PC-3 (cell line): ENCODE results near the gene SPATA6L. TPM values are rescaled to one million over a fixed set of nuclear protein-coding genes. Genes with fewer than 3 reads are reported as not detected.

Experiments
- ATAC-seq: fragments of 200-7000 bp; cut with Tn5 transposase; 2 replicates; pipeline ENCODE4 v1.9.1; 2020; ENCODE audit warnings: mild to moderate bottlenecking, moderate library complexity
- BruUV-seq: library from RNA; stranded (reverse); fragments of 400-500 nt; replicated peaks from 2 replicates; lab custom pipeline; 2021; lab: Mats Ljungman, UMichigan
- CTCF ChIA-PET: fragments of 300-600 bp; sonication (Branson Sonifier 250); formaldehyde crosslinking; loops from one replicate; lab custom pipeline; 2022; ENCODE audit warnings: antibody characterized with exemption; lab: Charles Lee
- POLR2A ChIA-PET: fragments of 300-600 bp; sonication (Branson Sonifier 250); formaldehyde crosslinking; loops from one replicate; lab custom pipeline; 2022; ENCODE audit warnings: antibody characterized with exemption; ENCODE audit not compliant: unreplicated experiment; lab: Charles Lee
- DNase-seq: peaks from one replicate; pipeline ENCODE4 v3.0.0-alpha.2; 2015
- H2AFZ ChIP-seq: fragments of 300-600 bp; sonication (generic); 2 replicates; pipeline ENCODE4 v1.6.0; 2016; ENCODE audit warnings: antibody characterized with exemption, low read length
- H3F3A ChIP-seq: fragments of 300-600 bp; sonication (generic); one replicate; pipeline ENCODE4 v1.6.0; 2017; ENCODE audit warnings: antibody characterized with exemption, low read length, control low read depth, mild to moderate bottlenecking; ENCODE audit not compliant: unreplicated experiment
- H3K27ac ChIP-seq: fragments of 300-600 bp; sonication (generic); 2 replicates; pipeline ENCODE4 v1.5.1; 2016; ENCODE audit warnings: mild to moderate bottlenecking, low read length
- H3K27me3 ChIP-seq: fragments of 300-600 bp; sonication (generic); 2 replicates; pipeline ENCODE4 v1.6.1; 2016; ENCODE audit warnings: low read length, mixed read lengths
- H3K36me3 ChIP-seq: fragments of 300-600 bp; sonication (generic); 2 replicates; pipeline ENCODE4 v1.6.1; 2016; ENCODE audit warnings: low read depth, mixed run types, low read length, mixed read lengths
- H3K4me1 ChIP-seq: fragments of 300-600 bp; sonication (generic); 2 replicates; pipeline ENCODE4 v1.5.1; 2016; ENCODE audit warnings: low read length; ENCODE audit not compliant: insufficient read depth
- H3K4me2 ChIP-seq: fragments of 300-600 bp; sonication (generic); 2 replicates; pipeline ENCODE4 v1.6.0; 2016; ENCODE audit warnings: low read length
- H3K4me3 ChIP-seq: fragments of 300-600 bp; sonication (generic); 2 replicates; pipeline ENCODE4 v1.5.1; 2016; ENCODE audit warnings: mild to moderate bottlenecking, low read length, mixed read lengths
- H3K79me2 ChIP-seq: fragments of 300-600 bp; sonication (generic); 2 replicates; pipeline ENCODE4 v1.6.1; 2017; ENCODE audit warnings: low read length, mixed read lengths
- H3K9ac ChIP-seq: fragments of 300-600 bp; sonication (generic); 2 replicates; pipeline ENCODE4 v1.6.0; 2016; ENCODE audit warnings: mild to moderate bottlenecking, low read length
- H3K9me2 ChIP-seq: fragments of 300-600 bp; sonication (generic); replicated peaks from 2 replicates; pipeline ENCODE4 v1.6.1; 2016; ENCODE audit warnings: mixed run types, low read length, mixed read lengths
- H3K9me3 ChIP-seq: fragments of 300-600 bp; sonication (generic); 2 replicates; pipeline ENCODE4 v1.6.1; 2016; ENCODE audit warnings: low read length, mixed read lengths
- H4K20me1 ChIP-seq: fragments of 300-600 bp; sonication (generic); 2 replicates; pipeline ENCODE4 v1.6.1; 2016; ENCODE audit warnings: low read length, mixed read lengths
- EZH2 ChIP-seq: fragments of 300-600 bp; sonication (generic); IDR thresholded peaks from one replicate; pipeline ENCODE4 v1.6.1; 2017; ENCODE audit warnings: antibody characterized with exemption, mild to moderate bottlenecking, low read length; ENCODE audit not compliant: unreplicated experiment
- EZH2phosphoT487 ChIP-seq: fragments of 300-600 bp; sonication (generic); IDR thresholded peaks from 2 replicates; pipeline ENCODE4 v1.6.1; 2018; ENCODE audit warnings: mild to moderate bottlenecking, antibody characterized with exemption, low read length, borderline replicate concordance
- intact Hi-C: fragments of 100-400 bp; cut with micrococcal nuclease; formaldehyde crosslinking; loops from 2 replicates; pipeline ENCODE4 v1.9.0; 2023
- total RNA-seq: library from RNA; depleted of rRNA; stranded (reverse); fragments of >200 nt; gene quantifications from 2 replicates; pipeline ENCODE4 v1.2.3, GENCODE V29; 2014
- TF ChIP-seq, protein P1 (sequence below): fragments of 300-600 bp; sonication (generic); conservative IDR thresholded peaks from 2 replicates; pipeline ENCODE4 v1.5.1; 2017; ENCODE audit warnings: antibody characterized with exemption, low read depth, mild to moderate bottlenecking, low read length

Gene SPATA6L
- total RNA-seq, 1 experiment from 2014 or later, result not detected

- no peak overlapping the region for H3K27ac ChIP-seq
- POLR2A ChIA-PET, result no interaction called here
- no peak for ATAC-seq
Observed at GRCh38 chr9:4663956-4664355, 2.3 kb downstream of the SPATA6L start.

GRCh38 chr9:4662989-4663792 is 3.1 kb downstream of the SPATA6L start:
- peaks cover 52% of the 10 kb centered on the region for H3K4me1 ChIP-seq
- ATAC-seq, result no peak
- intact Hi-C loops, result loop anchor here (1.0 to 5.0 kb wide), 3 partner anchors 16 to 171 kb away; partner anchors contain the start of genes AK3, CDC37L1 and SLC1A1
- no peaks in the 10 kb centered on the region for H3K9me2 ChIP-seq
- H3K27ac ChIP-seq, result peak overlapping the region; percentile 48
- ChIA-PET CTCF (no interaction called here), POLR2A (interaction anchor here (0.6 kb wide), 1 partner anchor 553 kb away, joined by 3 read pairs; no protein-coding TSS in a partner anchor)
- no peaks in the 10 kb centered on the region for H3K27me3 ChIP-seq
- H3K4me3 ChIP-seq, result peak overlapping the region; percentile 92
- no peaks in the 10 kb centered on the region for H3K9me3 ChIP-seq
- TSS peak; percentile 36 for BruUV-seq
- peak overlapping the region; percentile 91 for H3K4me2 ChIP-seq
- H4K20me1 ChIP-seq, result peaks cover 4% of the 10 kb centered on the region; the same call in 1 of the 2 replicates
- H3K36me3 ChIP-seq, result no peaks in the 10 kb centered on the region
- H3F3A ChIP-seq, result no peaks in the 10 kb centered on the region
- peaks cover 36% of the 10 kb centered on the region for H3K79me2 ChIP-seq
- H3K9ac ChIP-seq, result peak overlapping the region; percentile 87
- no peak for TF ChIP-seq EZH2phosphoT487
- no peak for TF ChIP-seq EZH2
- TF ChIP-seq, protein P1, sequence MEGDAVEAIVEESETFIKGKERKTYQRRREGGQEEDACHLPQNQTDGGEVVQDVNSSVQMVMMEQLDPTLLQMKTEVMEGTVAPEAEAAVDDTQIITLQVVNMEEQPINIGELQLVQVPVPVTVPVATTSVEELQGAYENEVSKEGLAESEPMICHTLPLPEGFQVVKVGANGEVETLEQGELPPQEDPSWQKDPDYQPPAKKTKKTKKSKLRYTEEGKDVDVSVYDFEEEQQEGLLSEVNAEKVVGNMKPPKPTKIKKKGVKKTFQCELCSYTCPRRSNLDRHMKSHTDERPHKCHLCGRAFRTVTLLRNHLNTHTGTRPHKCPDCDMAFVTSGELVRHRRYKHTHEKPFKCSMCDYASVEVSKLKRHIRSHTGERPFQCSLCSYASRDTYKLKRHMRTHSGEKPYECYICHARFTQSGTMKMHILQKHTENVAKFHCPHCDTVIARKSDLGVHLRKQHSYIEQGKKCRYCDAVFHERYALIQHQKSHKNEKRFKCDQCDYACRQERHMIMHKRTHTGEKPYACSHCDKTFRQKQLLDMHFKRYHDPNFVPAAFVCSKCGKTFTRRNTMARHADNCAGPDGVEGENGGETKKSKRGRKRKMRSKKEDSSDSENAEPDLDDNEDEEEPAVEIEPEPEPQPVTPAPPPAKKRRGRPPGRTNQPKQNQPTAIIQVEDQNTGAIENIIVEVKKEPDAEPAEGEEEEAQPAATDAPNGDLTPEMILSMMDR, result no peak
- DNase-seq, result peak; percentile 29
- peak overlapping the region; percentile 85 for H2AFZ ChIP-seq

More at GRCh38 chr9:4663956-4664355, 2.3 kb downstream of the SPATA6L start:
- Histone ChIP-seq H3K79me2 (peaks cover 36% of the 10 kb centered on the region), H3K9me3 (no peaks in the 10 kb centered on the region), H3K36me3 (no peaks in the 10 kb centered on the region), H3K27me3 (no peaks in the 10 kb centered on the region), H2AFZ (no peak overlapping the region), H3K4me2 (peak overlapping the region; percentile 91), H3K4me1 (peaks cover 50% of the 10 kb centered on the region), H3K4me3 (peak overlapping the region; percentile 92), H4K20me1 (peaks cover 4% of the 10 kb centered on the region; the same call in 1 of the 2 replicates), H3K9ac (peak overlapping the region; percentile 87; the same call in 1 of the 2 replicates), H3K9me2 (no peaks in the 10 kb centered on the region), H3F3A (no peaks in the 10 kb centered on the region)
- TF ChIP-seq EZH2, result no peak
- TF ChIP-seq EZH2phosphoT487, result no peak
- TF ChIP-seq, protein P1, result no peak
- CTCF ChIA-PET, result no interaction called here
- no peak for DNase-seq
- intact Hi-C loops, result loop anchor here (5.0 kb wide), 2 partner anchors 78 to 172 kb away; partner anchors contain the start of genes AK3 and SLC1A1
- no TSS peak for BruUV-seq
